NCI-H1048 (cell line): ENCODE measurements around the gene LRRN2.
"Not testable (repeated sequence)": the region's sequence is repeated elsewhere in the genome, so short reads cannot be mapped to it uniquely, and the experiment has no call there.

ENCODE experiments used
- DNase-seq: peaks from one replicate; lab custom pipeline; 2025; lab: John Stamatoyannopoulos, UW

Gene LRRN2

DNA sequence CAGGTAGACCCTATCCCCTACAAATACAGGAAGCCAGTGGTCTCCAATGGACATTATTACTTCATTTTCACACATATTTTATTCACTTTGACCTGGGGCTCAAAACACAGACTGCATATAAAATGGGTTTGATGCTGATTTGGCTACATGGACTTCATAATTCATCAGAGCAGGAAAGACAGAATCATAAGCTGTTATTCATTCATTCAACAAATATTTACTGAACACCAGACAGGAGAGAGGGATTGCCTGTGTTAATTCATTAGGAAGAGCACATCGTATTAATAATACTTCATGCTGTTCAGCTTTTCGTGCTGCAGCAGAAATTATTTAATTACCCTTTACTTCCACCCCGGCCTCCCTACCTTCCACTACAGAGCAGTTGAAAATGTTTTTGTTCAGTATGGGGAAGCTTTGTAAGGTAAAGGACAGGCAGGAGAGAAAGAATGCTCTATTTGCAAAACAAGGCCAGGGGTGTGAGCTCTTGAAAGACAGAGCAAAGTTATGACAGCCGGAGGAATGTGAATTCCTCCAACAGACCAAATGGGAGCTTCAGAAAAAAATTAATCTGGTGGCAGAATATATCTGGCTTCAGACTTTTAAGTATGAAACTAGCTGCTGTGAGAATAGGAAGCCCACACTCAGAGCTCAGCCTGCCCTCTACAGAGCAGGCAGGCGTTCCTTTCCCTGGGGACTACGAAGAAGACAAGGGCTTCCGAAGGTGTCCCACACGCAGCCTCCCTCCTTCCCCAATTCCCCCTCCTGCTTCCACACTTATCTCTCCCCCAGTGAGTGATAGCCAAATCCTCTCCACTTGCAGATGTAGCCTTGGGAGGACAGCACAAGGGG lies 111.3 kb downstream of the LRRN2 start:
- no peak for DNase-seq

DNA sequence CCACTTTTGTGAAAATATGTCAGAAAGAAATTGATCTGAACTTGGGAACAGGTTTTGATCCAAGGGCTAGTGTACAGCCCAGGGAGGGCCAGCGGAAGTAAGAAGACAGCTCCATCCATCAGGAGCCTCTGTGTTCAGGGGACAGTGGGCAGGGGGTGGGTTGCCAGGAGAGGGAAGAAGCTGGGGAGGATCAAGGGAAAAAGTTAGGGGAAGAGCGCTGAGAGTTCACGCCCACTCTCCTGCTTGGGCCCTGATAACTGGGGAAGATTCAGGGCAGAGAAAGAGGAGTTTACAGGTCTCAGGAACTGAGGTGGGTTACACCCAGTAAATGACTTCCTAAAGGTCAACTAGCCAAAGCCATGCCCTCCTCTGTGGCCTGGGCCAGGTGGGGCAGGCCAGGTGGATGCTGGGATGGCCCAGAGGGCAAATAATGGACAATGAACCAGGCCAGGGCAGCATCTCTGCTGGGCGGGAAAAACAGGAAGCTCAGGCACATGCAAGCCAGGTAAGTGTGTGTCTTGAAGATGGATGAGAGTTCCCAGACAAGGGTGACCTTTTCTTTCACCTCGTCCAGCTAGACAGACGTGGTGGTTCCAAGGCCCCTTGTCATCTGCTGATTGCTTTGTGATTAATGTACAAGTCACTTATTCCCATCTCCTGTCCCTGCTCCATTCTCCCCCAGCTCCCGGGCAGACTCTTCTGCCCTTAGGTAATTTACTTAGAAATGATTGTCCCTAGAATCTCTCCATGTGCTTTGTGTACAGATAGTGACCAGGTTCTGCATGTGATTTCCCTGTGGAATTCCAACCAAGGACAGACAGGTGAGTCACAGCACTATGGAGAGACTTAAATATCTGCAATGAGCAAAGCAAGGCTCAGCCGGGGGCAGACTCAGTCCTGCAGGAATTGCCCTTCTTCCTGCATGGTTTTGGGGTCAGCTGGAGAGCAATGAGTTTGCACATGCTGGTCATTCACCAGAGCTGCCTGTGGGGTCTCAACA lies 112.3 kb downstream of the LRRN2 start:
- DNase-seq: no peak

DNA sequence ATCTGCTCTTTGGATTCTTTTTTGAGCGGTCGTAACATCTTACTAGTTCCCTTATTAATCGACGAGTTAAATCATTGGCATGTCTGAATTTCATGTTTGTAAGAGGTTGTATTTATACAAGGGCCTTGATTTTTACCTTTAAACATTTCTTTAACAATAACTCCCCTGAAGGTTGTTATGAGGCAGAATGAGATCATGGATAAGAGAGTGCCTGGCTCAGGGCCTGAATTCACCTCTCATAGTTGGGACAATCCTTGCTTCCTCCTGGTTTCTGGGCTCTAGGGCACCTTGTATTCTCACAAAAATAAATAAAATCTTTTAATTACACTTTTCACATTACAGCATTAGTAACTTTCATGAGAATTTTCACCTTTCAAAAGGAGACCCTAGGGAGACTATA lies 113.9 kb downstream of the LRRN2 start:
- DNase-seq: no peak

DNA sequence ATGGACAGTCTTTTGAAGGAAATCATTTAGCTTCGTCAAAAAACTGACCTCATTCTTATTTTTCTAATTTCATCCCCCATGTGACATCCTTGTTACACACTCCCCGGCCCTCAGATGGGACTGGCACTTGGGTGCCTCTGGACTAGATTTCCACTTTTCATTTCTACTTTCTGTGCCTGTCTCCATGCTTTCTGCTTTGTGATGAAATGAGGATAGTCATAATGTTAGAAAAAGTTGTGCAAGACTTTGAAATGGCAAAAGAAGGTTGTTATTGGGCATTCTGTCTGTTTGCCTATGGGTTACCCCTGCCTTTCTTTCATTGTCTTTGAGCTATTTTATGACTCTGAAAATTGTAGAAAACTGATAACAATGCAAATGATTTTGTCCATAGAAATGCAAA lies 114.4 kb downstream of the LRRN2 start:
- DNase-seq: no peak

DNA sequence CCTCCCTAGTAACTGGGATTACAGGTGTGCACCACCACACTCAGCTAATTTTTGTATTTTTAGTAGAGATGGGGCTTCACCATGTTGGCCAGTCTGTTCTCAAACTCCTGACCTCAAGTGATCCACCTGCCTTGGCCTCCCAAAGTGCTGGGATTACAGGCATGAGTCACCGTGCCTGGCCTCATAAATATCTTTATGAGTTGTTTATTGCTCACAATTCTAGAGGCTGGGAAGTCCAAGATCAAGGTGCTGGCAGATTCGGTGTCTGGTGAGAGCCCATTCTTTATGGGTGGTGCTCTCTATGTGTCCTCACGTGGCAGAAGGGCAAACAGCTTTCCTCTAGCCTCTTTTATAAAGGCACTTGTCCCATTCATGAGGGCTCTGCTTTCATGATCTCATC lies 115.5 kb downstream of the LRRN2 start:
- not testable (repeated sequence) for DNase-seq

DNA sequence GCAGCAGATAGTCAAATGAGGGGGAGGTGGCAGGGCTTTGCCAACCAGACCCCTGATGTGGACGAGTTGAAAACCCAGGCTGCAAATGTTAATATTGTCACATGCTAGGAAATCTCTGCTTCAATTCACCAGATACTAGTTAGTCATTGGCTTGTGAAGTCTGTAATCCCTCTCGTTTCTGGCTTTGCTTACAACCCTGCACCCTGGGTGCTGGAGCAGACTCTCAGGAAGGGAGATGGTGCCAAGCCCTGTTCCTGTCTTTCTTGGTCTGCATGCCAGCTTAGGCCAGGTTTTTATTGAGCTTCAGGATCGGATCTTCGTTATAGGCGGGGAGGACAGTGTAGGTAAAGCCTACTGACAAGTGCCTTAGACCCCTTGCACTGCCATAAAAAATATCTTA lies 116.1 kb downstream of the LRRN2 start:
- no peak for DNase-seq

DNA sequence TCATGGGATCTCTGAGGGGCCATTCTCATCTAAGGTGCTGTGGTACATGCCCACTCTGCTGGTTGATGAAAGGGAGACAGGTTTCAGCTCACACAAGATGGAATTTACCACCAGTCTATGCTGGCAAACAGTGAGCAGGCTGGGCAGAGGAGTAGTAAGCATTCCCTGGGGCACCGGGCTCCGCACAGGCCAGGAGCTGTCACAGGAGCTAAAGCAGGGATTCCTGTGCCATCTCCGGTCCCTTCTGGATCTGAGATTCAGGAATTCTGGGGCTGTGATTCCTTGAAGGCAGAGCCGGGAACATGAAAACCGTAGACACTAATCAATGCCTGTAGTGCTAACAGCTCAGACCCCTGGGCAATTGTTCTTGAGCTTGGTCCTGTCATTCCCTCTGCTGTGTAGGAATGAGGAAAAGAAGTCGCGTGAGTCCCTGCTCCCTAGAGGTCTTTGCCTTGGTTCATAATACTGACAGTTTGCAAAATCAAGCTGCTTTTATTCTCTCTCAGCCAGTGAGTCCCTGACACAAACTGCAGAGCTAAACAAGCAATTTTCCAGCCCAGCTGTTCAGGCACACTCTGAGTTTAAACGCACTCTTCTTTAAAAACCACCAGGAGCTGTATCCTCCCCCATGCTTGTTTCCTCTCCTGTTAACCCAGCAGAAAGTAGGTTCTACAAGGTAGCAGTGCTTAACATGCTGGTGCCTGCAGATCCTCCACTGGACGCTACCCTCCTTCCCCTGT lies 116.8 kb downstream of the LRRN2 start:
- no peak for DNase-seq
